NB4 (cell line): ENCODE measurements around the gene OR52K1.

Experiments used
- CTCF ChIP-seq: IDR thresholded peaks from one replicate; pipeline ENCODE4 v1.5.1; 2012; ENCODE audit warnings: low read depth, low read length
- POLR2A ChIP-seq: IDR thresholded peaks from 2 replicates; pipeline ENCODE4 v1.6.1; 2011; ENCODE audit warnings: mild to moderate bottlenecking; ENCODE audit not compliant: insufficient read length; ENCODE audit errors: extremely low read depth
- TF ChIP-seq, protein P1 (sequence below): IDR thresholded peaks from 2 replicates; pipeline ENCODE4 v1.6.1; 2011; ENCODE audit warnings: low read depth, low read length

- TF ChIP-seq CTCF = no peak
- TF ChIP-seq, protein P1, sequence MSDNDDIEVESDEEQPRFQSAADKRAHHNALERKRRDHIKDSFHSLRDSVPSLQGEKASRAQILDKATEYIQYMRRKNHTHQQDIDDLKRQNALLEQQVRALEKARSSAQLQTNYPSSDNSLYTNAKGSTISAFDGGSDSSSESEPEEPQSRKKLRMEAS = no peak
- TF ChIP-seq POLR2A = no peak
Measured at GRCh38 chr11:4443232-4443891, 39.1 kb upstream of the OR52K1 start.
